ENCODE measurements around the gene OR4D2. TPM values are rescaled to one million over a fixed set of nuclear protein-coding genes. Genes with fewer than 3 reads are reported as not detected.
"Not testable (repeated sequence)": the region's sequence is repeated elsewhere in the genome, so short reads cannot be mapped to it uniquely, and the experiment has no call there.

The OR4D2 gene
- total RNA-seq, 1 donor from 2014 or later, result not detected

DNA sequence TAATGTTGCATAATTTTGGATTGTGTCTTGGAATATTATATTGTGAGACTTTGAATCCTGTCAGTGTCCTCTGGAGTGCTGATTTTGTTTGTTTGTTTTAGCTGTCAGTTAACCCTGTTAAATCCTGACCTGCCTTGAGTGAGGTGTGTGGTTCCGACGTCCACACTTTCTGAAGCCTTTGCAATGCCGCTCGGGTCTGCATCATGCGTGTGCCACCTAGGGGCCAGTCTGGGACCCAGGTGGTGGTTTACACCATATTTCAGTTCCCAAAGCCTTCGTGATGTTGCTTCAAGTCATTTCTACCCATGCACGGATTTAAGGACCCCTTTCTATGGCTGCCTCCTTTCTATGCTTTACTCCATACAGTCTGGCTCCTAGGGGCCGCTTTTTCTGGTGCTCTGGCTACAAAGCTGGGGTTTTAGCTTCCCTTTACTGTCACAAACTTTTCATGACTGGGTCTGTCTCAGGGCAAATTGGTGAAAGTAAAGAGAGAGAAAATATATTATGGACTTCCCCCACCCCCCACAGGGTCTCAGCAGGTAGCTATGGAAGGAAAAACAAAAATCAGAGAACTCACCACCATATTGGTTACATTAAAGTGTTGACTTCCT, 30.0 kb upstream of the OR4D2 start:
- H3K4me3 ChIP-seq (ENCODE audit: low read depth, low read length), result no peak overlapping the region
- DNase-seq (ENCODE audit: low read depth), result no peak
- TF ChIP-seq, protein P1, sequence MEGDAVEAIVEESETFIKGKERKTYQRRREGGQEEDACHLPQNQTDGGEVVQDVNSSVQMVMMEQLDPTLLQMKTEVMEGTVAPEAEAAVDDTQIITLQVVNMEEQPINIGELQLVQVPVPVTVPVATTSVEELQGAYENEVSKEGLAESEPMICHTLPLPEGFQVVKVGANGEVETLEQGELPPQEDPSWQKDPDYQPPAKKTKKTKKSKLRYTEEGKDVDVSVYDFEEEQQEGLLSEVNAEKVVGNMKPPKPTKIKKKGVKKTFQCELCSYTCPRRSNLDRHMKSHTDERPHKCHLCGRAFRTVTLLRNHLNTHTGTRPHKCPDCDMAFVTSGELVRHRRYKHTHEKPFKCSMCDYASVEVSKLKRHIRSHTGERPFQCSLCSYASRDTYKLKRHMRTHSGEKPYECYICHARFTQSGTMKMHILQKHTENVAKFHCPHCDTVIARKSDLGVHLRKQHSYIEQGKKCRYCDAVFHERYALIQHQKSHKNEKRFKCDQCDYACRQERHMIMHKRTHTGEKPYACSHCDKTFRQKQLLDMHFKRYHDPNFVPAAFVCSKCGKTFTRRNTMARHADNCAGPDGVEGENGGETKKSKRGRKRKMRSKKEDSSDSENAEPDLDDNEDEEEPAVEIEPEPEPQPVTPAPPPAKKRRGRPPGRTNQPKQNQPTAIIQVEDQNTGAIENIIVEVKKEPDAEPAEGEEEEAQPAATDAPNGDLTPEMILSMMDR (conservative IDR thresholded peaks at IDR 0.05; ENCODE audit: low read depth, low read length), result peak; percentile 66

DNA sequence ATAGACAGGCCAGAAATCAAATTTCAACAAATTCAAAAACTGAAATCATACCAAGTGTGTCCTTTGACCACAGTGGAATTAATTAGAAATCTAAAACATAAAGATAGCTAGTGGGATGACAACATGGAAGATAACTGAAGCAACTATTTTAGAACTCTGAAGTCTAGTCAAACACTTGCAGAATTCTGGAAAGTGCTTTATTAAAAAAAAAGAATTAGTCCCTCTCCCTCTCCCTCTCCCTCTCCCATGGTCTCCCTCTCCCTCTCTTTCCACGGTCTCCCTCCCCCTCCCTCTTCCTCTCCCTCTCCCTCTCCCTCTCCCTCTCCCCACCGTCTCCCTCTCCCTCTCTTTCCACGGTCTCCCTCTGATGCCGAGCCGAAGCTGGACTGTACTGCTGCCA, 25.3 kb upstream of the OR4D2 start:
- DNase-seq (ENCODE audit: low read depth), result no peak
- TF ChIP-seq, protein P1 (conservative IDR thresholded peaks at IDR 0.05; ENCODE audit: low read depth, low read length), result no peak

DNA sequence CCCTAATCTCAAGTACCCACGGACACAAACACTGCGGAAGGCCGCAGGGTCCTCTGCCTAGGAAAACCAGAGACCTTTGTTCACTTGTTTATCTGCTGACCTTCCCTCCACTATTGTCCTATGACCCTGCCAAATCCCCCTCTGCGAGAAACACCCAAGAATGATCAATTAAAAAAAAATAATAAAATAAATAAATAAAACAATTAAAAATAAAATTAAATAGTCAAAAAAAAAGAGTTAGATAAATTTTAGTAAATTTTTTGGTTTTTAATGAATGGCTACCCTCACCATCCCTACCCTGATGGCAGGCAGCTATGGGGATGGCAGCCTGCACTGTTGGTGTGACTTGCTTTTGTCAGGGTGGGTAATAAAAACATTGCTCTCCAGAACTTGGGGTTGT, 23.4 kb upstream of the OR4D2 start:
- not testable (repeated sequence) for DNase-seq (ENCODE audit: low read depth); H3K4me3 ChIP-seq (ENCODE audit: low read depth, low read length)

More for the DNA sequence above, 25.3 kb upstream of the OR4D2 start:
- no peak overlapping the region for H3K4me3 ChIP-seq (ENCODE audit: low read depth, low read length)

DNA sequence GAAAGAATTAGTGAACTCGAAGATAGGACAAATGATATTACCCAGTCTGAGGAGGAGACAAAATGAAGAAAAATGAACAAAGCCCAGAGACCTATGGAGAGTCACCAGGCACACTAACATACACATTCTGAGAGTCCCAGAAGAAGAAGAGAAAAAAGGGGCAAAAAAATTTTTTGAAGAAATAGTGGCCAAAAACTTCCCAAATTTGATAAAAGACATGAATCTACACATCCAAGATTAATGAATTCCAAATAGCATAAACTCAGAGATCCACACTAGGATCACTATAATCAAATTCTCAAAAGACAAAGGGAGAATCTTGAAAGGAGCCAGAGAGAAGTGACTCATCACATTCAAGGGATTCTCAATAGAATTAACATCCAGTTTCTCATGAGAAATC, 22.0 kb upstream of the OR4D2 start:
- TF ChIP-seq, protein P1 (conservative IDR thresholded peaks at IDR 0.05; ENCODE audit: low read depth, low read length), result no peak
- no peak for DNase-seq (ENCODE audit: low read depth)
- H3K4me3 ChIP-seq (ENCODE audit: low read depth, low read length), result no peak overlapping the region

DNA sequence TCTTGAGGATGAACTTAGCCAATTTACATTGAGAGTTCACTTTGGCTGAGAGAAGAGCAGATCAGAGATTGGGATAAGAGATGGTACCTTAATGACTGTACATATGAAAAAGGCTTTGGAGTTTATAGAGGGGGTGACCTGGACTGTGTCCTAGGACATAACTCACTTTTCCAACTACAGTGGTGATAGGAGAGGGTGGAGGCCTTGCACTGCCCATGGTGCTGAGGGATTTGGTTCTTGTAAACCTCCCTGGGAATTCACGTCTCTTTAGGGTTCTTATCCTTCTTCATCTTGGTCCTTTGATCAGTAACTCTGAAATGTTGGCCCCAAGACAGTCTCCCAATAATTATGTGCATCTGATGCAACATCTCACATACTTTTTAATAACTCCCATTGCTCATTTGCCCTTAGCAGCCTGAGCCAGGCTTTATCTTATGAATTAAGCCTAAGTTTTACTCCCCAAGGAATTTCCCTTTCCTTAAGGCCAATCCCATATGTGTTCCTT, 18.8 kb upstream of the OR4D2 start, which contains the start of gene OR4D1:
TSS of gene OR4D1 (plus strand) at position 455 of the 505 bp plus-strand sequence. CDS start 6,770 bp downstream, outside the sequence.
- no peak for DNase-seq (ENCODE audit: low read depth)
- TF ChIP-seq, protein P1 (conservative IDR thresholded peaks at IDR 0.05; ENCODE audit: low read depth, low read length), result no peak
- no peak within 1 kb of the TSS for H3K4me3 ChIP-seq (ENCODE audit: low read depth, low read length)

DNA sequence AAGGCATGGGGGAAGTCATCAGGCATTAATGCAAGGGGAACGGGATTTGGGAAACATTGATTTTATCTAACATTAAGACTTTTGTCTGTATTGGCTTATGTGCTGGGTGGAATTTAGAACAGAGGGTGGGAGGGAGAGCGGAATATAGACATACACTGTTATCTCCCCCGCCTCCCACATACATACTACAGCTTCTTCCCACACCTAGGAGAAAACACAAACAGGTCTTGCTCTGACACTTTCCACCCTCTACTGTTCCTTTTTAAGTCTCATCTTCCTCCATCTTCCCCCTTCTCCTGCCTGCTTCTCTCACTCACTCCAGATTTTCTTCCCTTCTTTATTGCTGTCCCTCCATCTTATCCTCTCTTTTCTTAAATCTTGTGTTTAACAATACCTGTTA, 18.2 kb upstream of the OR4D2 start:
- no peak for DNase-seq (ENCODE audit: low read depth)
- TF ChIP-seq, protein P1 (conservative IDR thresholded peaks at IDR 0.05; ENCODE audit: low read depth, low read length), result no peak
- H3K4me3 ChIP-seq (ENCODE audit: low read depth, low read length), result no peak overlapping the region

DNA sequence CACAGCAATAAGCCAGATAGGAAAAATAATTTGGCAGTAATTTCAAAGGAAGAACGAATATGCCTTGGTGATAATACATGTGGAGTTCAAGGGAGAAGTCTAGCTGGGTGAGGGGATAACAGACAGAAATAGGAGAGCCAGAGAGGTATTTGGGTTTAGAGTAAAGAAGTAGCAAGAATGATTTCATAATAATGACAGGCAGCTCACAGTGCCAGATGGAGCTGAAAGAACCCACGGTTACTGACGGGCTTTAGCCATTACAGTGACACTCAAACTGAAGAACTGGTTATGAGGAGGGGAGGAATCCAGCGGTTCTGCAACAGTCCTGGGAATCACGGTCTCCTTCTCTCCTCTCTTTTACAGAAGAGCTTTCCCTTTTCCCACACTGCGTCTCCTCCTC, 16.4 kb upstream of the OR4D2 start:
- DNase-seq (ENCODE audit: low read depth), result no peak
- TF ChIP-seq, protein P1 (conservative IDR thresholded peaks at IDR 0.05; ENCODE audit: low read depth, low read length), result no peak
- no peak overlapping the region for H3K4me3 ChIP-seq (ENCODE audit: low read depth, low read length)
